SK-N-MC (cell line): ENCODE results near the gene ENPP7.

Experiments
- EZH2 ChIP-seq: fragments of 200-600 bp; sonication (generic); IDR thresholded peaks from one replicate; pipeline ENCODE4 v1.6.1; 2017; ENCODE audit warnings: antibody characterized with exemption
- POLR2AphosphoS5 ChIP-seq: IDR thresholded peaks from 2 replicates; pipeline ENCODE4 v1.6.1; 2012; ENCODE audit warnings: mild to moderate bottlenecking, low read depth, low read length, borderline replicate concordance

DNA sequence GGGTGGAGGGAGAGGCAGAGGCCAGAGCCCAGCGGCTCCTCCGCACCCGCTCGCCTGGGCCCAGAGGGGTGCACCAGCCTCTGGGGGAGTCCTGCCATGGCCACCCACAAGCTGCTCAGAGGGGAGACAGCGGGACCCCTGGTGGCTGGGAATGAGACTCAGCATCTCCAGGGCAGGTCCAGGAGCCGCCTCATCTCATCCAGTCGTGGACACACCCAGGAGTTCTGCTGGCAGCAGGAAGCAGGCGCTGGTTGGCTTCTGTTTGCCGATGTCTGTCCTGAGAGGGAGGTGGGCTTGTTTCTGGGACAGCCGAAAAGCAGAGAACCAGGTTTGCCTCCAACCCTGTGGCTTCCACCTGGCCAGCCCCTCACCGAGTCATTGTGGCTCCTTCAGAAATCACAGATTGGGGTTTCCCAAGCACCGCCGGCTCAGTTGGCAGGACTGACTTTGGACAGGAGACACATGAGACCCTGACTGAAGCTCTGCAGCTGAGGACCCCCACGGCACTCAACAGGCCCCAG lies 49.6 kb upstream of the ENPP7 start:
- TF ChIP-seq POLR2AphosphoS5 (no peak), EZH2 (no peak)
